GM19467 (cell line): ENCODE data around the gene JAM2.
A peak's percentile ranks its signal among the peaks of the same experiment; 100 is the strongest.
"Not testable (repeated sequence)": the region's sequence is repeated elsewhere in the genome, so short reads cannot be mapped to it uniquely, and the experiment has no call there.

Experiments used
- ATAC-seq: cut with Tn5 transposase; IDR thresholded peaks from one replicate; pipeline ENCODE4 v1.9.1; 2021; ENCODE audit warnings: mild to moderate bottlenecking, moderate library complexity; ENCODE audit not compliant: unreplicated experiment

JAM2 gene

GRCh38 chr21:25638660-25639550, at the start of gene JAM2:
Gene JAM2, plus strand, starts transcription at chr21:25639258. Its CDS starts 564 bp downstream, at chr21:25639822.
- ATAC-seq: peak; percentile 37

DNA sequence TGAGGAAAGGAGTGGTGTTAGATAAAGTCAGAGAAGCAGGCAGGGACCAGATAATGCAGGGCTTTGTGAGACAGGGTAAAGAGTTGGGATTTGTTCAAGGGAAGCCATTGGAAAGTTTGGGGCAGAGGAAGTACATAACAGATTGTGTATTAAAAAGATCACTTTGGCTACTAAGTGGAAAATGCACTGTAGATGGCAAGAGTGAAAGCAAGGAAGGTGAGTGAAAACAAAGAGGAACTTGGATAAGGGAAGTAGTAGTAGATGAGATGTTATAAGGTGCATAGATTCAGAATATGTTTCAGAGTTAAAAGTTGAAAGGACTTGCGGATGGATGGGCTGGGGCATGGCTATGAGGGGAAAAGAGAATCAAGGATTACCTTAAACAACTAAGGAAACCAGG, 49.2 kb upstream of the JAM2 start:
- ATAC-seq: no peak

- peak; percentile 93 for ATAC-seq
Measured at GRCh38 chr21:25607151-25608043, 31.7 kb upstream of the JAM2 start, which contains the start of gene MRPL39. Gene MRPL39, minus strand, starts transcription at chr21:25607481. Its CDS starts 6 bp downstream, at chr21:25607475.

- peak; percentile 78 for ATAC-seq
Measured at GRCh38 chr21:25608044-25608737, 30.9 kb upstream of the JAM2 start.

- ATAC-seq: no peak
Measured at GRCh38 chr21:25614441-25614840, 24.6 kb upstream of the JAM2 start.

- no peak for ATAC-seq
Measured at GRCh38 chr21:25615880-25616279, 23.2 kb upstream of the JAM2 start.

DNA sequence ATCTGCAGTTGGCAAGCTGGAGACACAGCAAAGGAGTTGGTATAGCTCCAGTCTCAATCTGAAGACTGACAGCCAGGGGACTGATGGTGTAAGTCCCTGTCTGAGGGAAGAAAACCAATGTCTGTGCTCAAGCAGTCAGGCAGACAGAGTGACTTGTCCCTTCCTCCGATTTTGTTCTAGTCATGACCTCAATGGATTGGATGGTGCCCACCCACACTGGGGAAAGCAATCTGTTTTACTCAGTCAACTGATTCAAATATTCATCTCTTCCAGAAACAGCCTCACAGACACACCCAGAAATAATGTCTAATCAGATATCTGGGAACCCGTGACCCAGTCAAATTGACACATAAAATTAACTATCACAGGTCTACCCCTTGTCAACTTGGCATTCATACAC, 19.9 kb upstream of the JAM2 start:
- no peak for ATAC-seq

DNA sequence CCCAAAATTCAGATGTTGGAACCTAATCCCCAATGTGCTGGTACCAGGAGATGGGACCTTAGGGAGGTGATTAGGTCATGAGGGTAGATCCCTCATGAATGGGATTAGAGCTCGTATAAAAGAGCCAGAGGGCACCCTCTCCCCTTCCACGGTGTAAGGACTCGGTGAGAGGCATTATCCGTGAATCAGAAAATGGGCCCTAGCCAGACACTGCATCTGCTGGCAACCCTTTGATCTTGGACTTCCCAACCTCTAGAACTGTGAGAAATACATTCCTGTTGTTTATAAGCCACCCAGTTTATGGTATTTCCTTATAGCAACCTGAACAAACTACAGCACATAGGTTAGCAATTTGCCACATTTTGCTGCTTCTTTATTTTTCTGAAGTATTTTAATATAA, 14.5 kb upstream of the JAM2 start:
- no peak for ATAC-seq

GRCh38 chr21:25625036-25625435, 14.0 kb upstream of the JAM2 start:
- ATAC-seq: no peak

- ATAC-seq: not testable (repeated sequence)
Measured at GRCh38 chr21:25625776-25626555, 13.1 kb upstream of the JAM2 start.

GRCh38 chr21:25626757-25627156, 12.3 kb upstream of the JAM2 start:
- no peak for ATAC-seq

DNA sequence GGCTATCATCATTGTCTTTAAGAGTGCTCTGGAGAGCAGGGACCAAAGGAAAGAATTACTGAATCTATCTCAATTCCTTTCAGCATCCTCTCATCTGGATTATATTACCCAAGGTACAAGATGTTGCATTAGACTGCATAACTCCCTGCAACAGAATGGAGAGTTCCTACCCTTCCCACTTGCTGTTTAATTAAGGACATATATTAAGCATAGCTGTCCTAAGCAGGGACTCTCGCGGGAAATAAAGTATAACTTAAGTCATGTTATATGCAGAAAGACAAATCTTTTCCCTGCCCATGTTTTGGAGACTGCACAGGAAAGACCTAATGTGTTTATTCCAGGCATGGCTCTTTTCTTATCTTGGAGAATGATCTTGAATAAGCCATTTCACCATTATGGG, 6.8 kb upstream of the JAM2 start:
- no peak for ATAC-seq

- ATAC-seq: no peak
Measured at GRCh38 chr21:25635310-25635709, 3.7 kb upstream of the JAM2 start.

DNA sequence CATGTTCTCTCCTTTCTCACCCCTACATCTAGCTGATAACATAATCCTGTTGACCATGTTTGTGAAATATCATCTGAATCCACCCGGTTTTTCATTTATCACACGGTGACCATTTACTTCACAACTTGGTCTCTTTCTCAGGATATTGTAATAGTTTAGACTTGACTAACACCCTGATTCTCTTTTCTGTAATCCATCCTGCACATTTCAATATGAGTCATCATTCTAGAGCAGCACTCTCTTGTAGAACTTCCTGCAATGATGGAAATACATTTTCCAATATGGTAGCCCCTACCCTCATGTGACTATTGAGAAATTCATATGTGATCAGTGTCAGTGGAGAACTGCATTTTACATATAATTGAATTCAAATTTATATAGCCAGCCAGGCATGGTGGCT, 2.3 kb upstream of the JAM2 start:
- ATAC-seq: no peak

GRCh38 chr21:25637851-25638659, 1.0 kb upstream of the JAM2 start:
- ATAC-seq: no peak

- peak; percentile 57 for ATAC-seq
Measured at GRCh38 chr21:25639551-25640201, 618 bp downstream of the JAM2 start.

- peak; percentile 29 for ATAC-seq
Measured at GRCh38 chr21:25640202-25640942, 1.3 kb downstream of the JAM2 start.

DNA sequence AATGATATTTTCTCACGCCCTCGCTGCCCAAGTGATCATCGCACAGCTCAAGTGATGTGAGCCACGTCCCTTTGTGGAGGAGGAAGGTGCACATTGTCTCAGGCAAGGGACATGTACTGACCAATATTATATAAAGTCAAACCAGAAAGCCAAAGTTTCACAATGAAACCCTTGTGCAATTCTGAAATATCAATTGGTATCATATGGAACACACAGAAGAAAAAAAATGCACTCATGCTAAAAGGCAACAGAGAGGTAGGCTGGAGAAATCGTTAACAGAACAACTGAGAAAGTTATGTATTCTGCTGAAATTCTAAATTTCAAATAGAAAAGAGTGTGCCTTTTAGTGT, 1.9 kb downstream of the JAM2 start:
- ATAC-seq: no peak
